ENCODE data around the gene STK39.

- TF ChIP-seq, protein P1, sequence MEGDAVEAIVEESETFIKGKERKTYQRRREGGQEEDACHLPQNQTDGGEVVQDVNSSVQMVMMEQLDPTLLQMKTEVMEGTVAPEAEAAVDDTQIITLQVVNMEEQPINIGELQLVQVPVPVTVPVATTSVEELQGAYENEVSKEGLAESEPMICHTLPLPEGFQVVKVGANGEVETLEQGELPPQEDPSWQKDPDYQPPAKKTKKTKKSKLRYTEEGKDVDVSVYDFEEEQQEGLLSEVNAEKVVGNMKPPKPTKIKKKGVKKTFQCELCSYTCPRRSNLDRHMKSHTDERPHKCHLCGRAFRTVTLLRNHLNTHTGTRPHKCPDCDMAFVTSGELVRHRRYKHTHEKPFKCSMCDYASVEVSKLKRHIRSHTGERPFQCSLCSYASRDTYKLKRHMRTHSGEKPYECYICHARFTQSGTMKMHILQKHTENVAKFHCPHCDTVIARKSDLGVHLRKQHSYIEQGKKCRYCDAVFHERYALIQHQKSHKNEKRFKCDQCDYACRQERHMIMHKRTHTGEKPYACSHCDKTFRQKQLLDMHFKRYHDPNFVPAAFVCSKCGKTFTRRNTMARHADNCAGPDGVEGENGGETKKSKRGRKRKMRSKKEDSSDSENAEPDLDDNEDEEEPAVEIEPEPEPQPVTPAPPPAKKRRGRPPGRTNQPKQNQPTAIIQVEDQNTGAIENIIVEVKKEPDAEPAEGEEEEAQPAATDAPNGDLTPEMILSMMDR (IDR thresholded peaks at IDR 0.05): no peak
- no peak for TF ChIP-seq POLR2A (IDR thresholded peaks at IDR 0.05)
These were observed 57.4 kb downstream of the STK39 start for GRCh38 chr2:168189835-168190569.

Data from right lobe of liver (tissue), 4 donors.